A549 (cell line): ENCODE data around the gene COBL. TPM values are rescaled to one million over a fixed set of nuclear protein-coding genes. Genes with fewer than 3 reads are reported as not detected.
"Not testable (repeated sequence)": the region's sequence is repeated elsewhere in the genome, so short reads cannot be mapped to it uniquely, and the experiment has no call there.

Source experiments
- ATAC-seq, 2 experiments: fragments of 200-7000 bp in 1 of 2; fragments of >200 bp in 1 of 2; cut with Nextera tagmentation in 1 of 2; cut with Tn5 transposase in 1 of 2; 3 replicates each; pipeline versions ENCODE4 v1.8.0 to v1.9.1; 2018 to 2020; ENCODE audit warnings: mild to moderate bottlenecking in 1 of 2, moderate library complexity in 1 of 2
- CTCF ChIA-PET: fragments of 300-600 bp; sonication (Branson Sonifier 250); formaldehyde crosslinking; extraction: SDS; loops from one replicate; lab custom pipeline; 2021; ENCODE audit warnings: antibody characterized with exemption, inconsistent platforms; lab: Yijun Ruan, JAX
- POLR2A ChIA-PET: fragments of 350-600 bp; formaldehyde crosslinking; extraction: SDS; loops from one replicate; lab custom pipeline; 2021; ENCODE audit warnings: antibody characterized with exemption, inconsistent platforms; lab: Yijun Ruan, JAX
- DNase-seq, 2 experiments: peaks; one replicate each; pipeline versions ENCODE4 v3.0.0 to v3.0.0-alpha.2; 2011 to 2016; ENCODE audit warnings: low read depth in 1 of 2, low spot score in 1 of 2
- FAIRE-seq: peaks from 2 replicates; lab custom pipeline; 2011; peaks lifted over from hg19 to GRCh38; lab: Jason Lieb, UNC
- H3K27ac ChIP-seq, 2 experiments: fragments of >200 bp; sonication (Bioruptor Twin); formaldehyde crosslinking; 3 replicates each; pipeline ENCODE4 v1.5.1; 2016 to 2017
- H3K4me1 ChIP-seq: fragments of >200 bp; sonication (Bioruptor Twin); formaldehyde crosslinking; 3 replicates; pipeline ENCODE4 v1.6.1; 2016
- H3K4me2 ChIP-seq: fragments of >200 bp; sonication (Bioruptor Twin); formaldehyde crosslinking; 3 replicates; pipeline ENCODE4 v1.6.1; 2016
- H3K4me3 ChIP-seq: fragments of >200 bp; sonication (Bioruptor Twin); formaldehyde crosslinking; 3 replicates; pipeline ENCODE4 v1.5.1; 2016
- H3K9me3 ChIP-seq: fragments of >200 bp; sonication (Bioruptor Twin); formaldehyde crosslinking; 3 replicates; pipeline ENCODE4 v1.6.1; 2016
- BCL3 ChIP-seq: fragments of >200 bp; sonication (Bioruptor Twin); formaldehyde crosslinking; IDR thresholded peaks from 3 replicates; pipeline ENCODE4 v1.6.1; 2016
- BHLHE40 ChIP-seq: IDR thresholded peaks from 2 replicates; pipeline ENCODE4 v1.6.1; 2012; ENCODE audit warnings: low read depth, low read length, inconsistent platforms
- CBX2 ChIP-seq: fragments of 200-600 bp; sonication (generic); IDR thresholded peaks from 2 replicates; pipeline ENCODE4 v1.6.1; 2016; ENCODE audit warnings: low read depth, mild to moderate bottlenecking, borderline replicate concordance
- CBX8 ChIP-seq: fragments of 200-600 bp; sonication (generic); IDR thresholded peaks from 2 replicates; pipeline ENCODE4 v1.6.1; 2016
- EHF ChIP-seq: fragments of 250-450 bp; sonication (Bioruptor Pico); IDR thresholded peaks from 2 replicates; pipeline ENCODE4 v1.5.0; 2020; ENCODE audit warnings: mild to moderate bottlenecking
- FOSB ChIP-seq: fragments of 250-450 bp; sonication (Bioruptor Pico); IDR thresholded peaks from 2 replicates; pipeline ENCODE4 v1.5.0; 2020; ENCODE audit warnings: mild to moderate bottlenecking, moderate library complexity
- FOXS1 ChIP-seq: fragments of 250-450 bp; sonication (Bioruptor Pico); IDR thresholded peaks from 2 replicates; pipeline ENCODE4 v1.5.0; 2020; ENCODE audit warnings: mild to moderate bottlenecking, moderate library complexity
- HES2 ChIP-seq: fragments of >200 bp; sonication (Bioruptor Twin); formaldehyde crosslinking; IDR thresholded peaks from 2 replicates; pipeline ENCODE4 v1.6.1; 2016
- HEYL ChIP-seq: fragments of 250-450 bp; sonication (Bioruptor Pico); IDR thresholded peaks from 2 replicates; pipeline ENCODE4 v1.8.0; 2021; ENCODE audit warnings: mild to moderate bottlenecking, moderate library complexity
- HOXA7 ChIP-seq: fragments of 250-450 bp; sonication (Bioruptor Pico); IDR thresholded peaks from 2 replicates; pipeline ENCODE4 v1.5.0; 2020; ENCODE audit warnings: mild to moderate bottlenecking, moderate library complexity
- JUN ChIP-seq, 2 experiments: fragments of >200 bp; sonication (Bioruptor Twin); formaldehyde crosslinking; IDR thresholded peaks; 2 replicates in 1 of 2; 3 replicates in 1 of 2; pipeline ENCODE4 v1.6.1; 2016 to 2017
- KDM1A ChIP-seq: fragments of 200-600 bp; sonication (generic); IDR thresholded peaks from 2 replicates; pipeline ENCODE4 v1.6.1; 2016; ENCODE audit warnings: low read depth, mild to moderate bottlenecking
- MAFK ChIP-seq: fragments of 450-650 bp; IDR thresholded peaks from 2 replicates; pipeline ENCODE4 v1.6.1; 2014; ENCODE audit not compliant: partially characterized antibody
- MAZ ChIP-seq: fragments of 150-350 bp; IDR thresholded peaks from 2 replicates; pipeline ENCODE4 v1.6.1; 2014; ENCODE audit warnings: antibody characterized with exemption, low read depth, low read length, borderline replicate concordance
- MYC ChIP-seq: IDR thresholded peaks from 2 replicates; pipeline ENCODE4 v1.6.1; 2012; ENCODE audit warnings: mild to moderate bottlenecking, inconsistent platforms, low read length, improper control_type of control experiment, borderline replicate concordance
- NFE2L2 ChIP-seq: fragments of 150-350 bp; conservative IDR thresholded peaks from 2 replicates; pipeline ENCODE4 v1.6.1; 2014; ENCODE audit warnings: low read length
- NR3C1 ChIP-seq: fragments of >200 bp; sonication (Bioruptor Twin); formaldehyde crosslinking; IDR thresholded peaks from 3 replicates; pipeline ENCODE4 v1.6.1; 2017
- RAD21 ChIP-seq, 2 experiments: fragments of >200 bp in 1 of 2; sonication (Bioruptor Twin) in 1 of 2; formaldehyde crosslinking in 1 of 2; IDR thresholded peaks in 1 of 2; conservative IDR thresholded peaks in 1 of 2; 2 replicates in 1 of 2; 3 replicates in 1 of 2; pipeline ENCODE4 v1.6.1; 2012 to 2018; ENCODE audit warnings: inconsistent platforms in 1 of 2
- REST ChIP-seq: fragments of 200-600 bp; sonication (generic); IDR thresholded peaks from 2 replicates; pipeline ENCODE4 v1.6.1; 2016; ENCODE audit warnings: antibody characterized with exemption, mild to moderate bottlenecking, moderate library complexity
- RFX5 ChIP-seq: fragments of 450-650 bp; IDR thresholded peaks from 2 replicates; pipeline ENCODE4 v1.7.1; 2014; ENCODE audit warnings: antibody characterized with exemption, mild to moderate bottlenecking, moderate library complexity
- RNF2 ChIP-seq: fragments of 200-600 bp; sonication (generic); IDR thresholded peaks from 2 replicates; pipeline ENCODE4 v1.6.1; 2016; ENCODE audit warnings: low read depth, mild to moderate bottlenecking, antibody characterized with exemption, moderate library complexity, borderline replicate concordance
- SMC3 ChIP-seq: fragments of >200 bp; sonication (Bioruptor Twin); formaldehyde crosslinking; IDR thresholded peaks from 3 replicates; pipeline ENCODE4 v1.6.1; 2018; ENCODE audit warnings: inconsistent platforms
- TP53 ChIP-seq: fragments of 250-450 bp; sonication (Bioruptor Pico); IDR thresholded peaks from 2 replicates; pipeline ENCODE4 v1.5.0; 2021; ENCODE audit warnings: mild to moderate bottlenecking, moderate library complexity
- USF2 ChIP-seq: fragments of 450-650 bp; IDR thresholded peaks from 2 replicates; pipeline ENCODE4 v1.6.1; 2014; ENCODE audit warnings: antibody characterized with exemption
- ZSCAN20 ChIP-seq: fragments of 250-450 bp; sonication (Bioruptor Pico); IDR thresholded peaks from 2 replicates; pipeline ENCODE4 v1.8.0; 2022; ENCODE audit warnings: mild to moderate bottlenecking, moderate library complexity
- WGBS: methylation state at CpG from one replicate; pipeline ENCODE4 v1.1.6; 2017; ENCODE audit errors: missing lambda C conversion rate; 5-methylcytosine and 5-hydroxymethylcytosine counted together
- polyA plus RNA-seq, 4 experiments: library from polyadenylated mRNA; depleted of rRNA in 3 of 4; stranded (reverse); fragments of >200 nt; fragmentation: RNase III in 1 of 4; extraction: RNeasy Plus Mini Kit Qiagen cat#74134 plus additional on column Dnase treatment in 1 of 4; gene quantifications; 2 replicates in 3 of 4; 3 replicates in 1 of 4; pipeline ENCODE4 v1.2.3, GENCODE V29; 2011 to 2017

The COBL gene
- polyA plus RNA-seq, 2 of the 4 experiments (the other 2 are of a cell fraction) = 1.5 to 7.4 TPM

GRCh38 chr7:51210766-51211165 lies 105.8 kb downstream of the COBL start:
- FAIRE-seq (no peak), ATAC-seq (no peak)
- CTCF ChIA-PET = interaction anchor here (0.8 to 1.3 kb wide), 2 partner anchors 13 to 157 kb away, joined by 3 read pairs; no protein-coding TSS in a partner anchor

GRCh38 chr7:51209426-51209825 lies 107.2 kb downstream of the COBL start:
- H3K9me3 ChIP-seq = 0 out of 3 replicates have a peak, but pooled peaks cover 1% of the 10 kb centered on the region
- 78% methylated on average over 6 of the region's 6 CpGs for WGBS
- no peak overlapping the region for H3K4me2 ChIP-seq
- peaks cover 4% of the 10 kb centered on the region; the same call in 1 of the 3 replicates for H3K4me1 ChIP-seq
- POLR2A ChIA-PET = no interaction called here
- CTCF ChIA-PET = interaction anchor here (1.1 kb wide), 1 partner anchor 11 kb away, joined by 3 read pairs; no protein-coding TSS in a partner anchor
- no peak overlapping the region for H3K4me3 ChIP-seq
- ATAC-seq (peak in 1 of 2 experiments; percentile 42; a peak in 3 of 6 replicates), FAIRE-seq (no peak), DNase-seq (no peak)
- peak overlapping the region in 1 of 2 experiments; percentile 19; a peak in 2 of 6 replicates for H3K27ac ChIP-seq
- TF ChIP-seq CBX2 = no peak
- no peak for TF ChIP-seq RFX5
- no peak for TF ChIP-seq HEYL
- no peak for TF ChIP-seq MAFK
- no peak for TF ChIP-seq EHF (CRISPR knock-in tag)
- no peak for TF ChIP-seq TP53 (CRISPR knock-in tag)
- TF ChIP-seq MAZ = no peak
- TF ChIP-seq FOSB (CRISPR knock-in tag) = no peak
- TF ChIP-seq ZSCAN20 (CRISPR knock-in tag) = no peak
- no peak for TF ChIP-seq MYC
- TF ChIP-seq FOXS1 (CRISPR knock-in tag) = no peak
- TF ChIP-seq BHLHE40 = no peak
- no peak for TF ChIP-seq REST
- TF ChIP-seq HOXA7 = no peak
- TF ChIP-seq NFE2L2 = no peak
- TF ChIP-seq BCL3 = no peak

More at GRCh38 chr7:51210766-51211165, 105.8 kb downstream of the COBL start:
- TF ChIP-seq RNF2 (no peak), HES2 (no peak), RFX5 (no peak), MAZ (no peak), NR3C1 (no peak), JUN (IDR thresholded peaks at IDR 0.05) (no peak), HOXA7 (no peak), KDM1A (no peak), CBX8 (no peak), SMC3 (no peak), USF2 (no peak), BCL3 (no peak), RAD21 (conservative IDR thresholded peaks at IDR 0.05 in 1 of 2, IDR thresholded peaks at IDR 0.05 in 1 of 2) (no peak)
- Histone ChIP-seq H3K9me3 (no peaks in the 10 kb centered on the region), H3K4me3 (no peak overlapping the region), H3K4me2 (no peak overlapping the region), H3K4me1 (peaks cover 4% of the 10 kb centered on the region; the same call in 1 of the 3 replicates), H3K27ac (no peak overlapping the region)
- 65% methylated on average over 3 of the region's 3 CpGs for WGBS
- DNase-seq = no peak
- POLR2A ChIA-PET = no interaction called here

GRCh38 chr7:51208125-51208524 lies 108.5 kb downstream of the COBL start:
- ATAC-seq, H3K4me1 ChIP-seq, H3K9me3 ChIP-seq, FAIRE-seq, POLR2A ChIA-PET, DNase-seq, H3K27ac ChIP-seq, H3K4me2 ChIP-seq, CTCF ChIA-PET, H3K4me3 ChIP-seq: not testable (repeated sequence)
- 100% methylated on average over 2 of the region's 30 CpGs for WGBS
